ENCODE measurements around the gene SCN5A. TPM values are rescaled to one million over a fixed set of nuclear protein-coding genes. Genes with fewer than 3 reads are reported as not detected.

Gene SCN5A
- total RNA-seq, 2 experiments from 2014 or later, result 0.39 to 1.3 TPM

- no peak for DNase-seq
- H3K9me3 Mint-ChIP-seq, result no peaks in the 10 kb centered on the region
- H3K4me1 Mint-ChIP-seq, result no peaks in the 10 kb centered on the region
Measured at GRCh38 chr3:38549486-38549885, 100.0 kb downstream of the SCN5A start.

GRCh38 chr3:38549082-38549481 lies 100.4 kb downstream of the SCN5A start:
- Mint-ChIP-seq H3K4me1 (no peaks in the 10 kb centered on the region), H3K9me3 (no peaks in the 10 kb centered on the region), H3K4me3 (no peak overlapping the region), H3K27me3 (no peaks in the 10 kb centered on the region), H3K36me3 (no peaks in the 10 kb centered on the region), H3K27ac (no peak overlapping the region)
- no peak for DNase-seq

More at GRCh38 chr3:38549486-38549885, 100.0 kb downstream of the SCN5A start:
- Mint-ChIP-seq H3K36me3 (no peaks in the 10 kb centered on the region), H3K4me3 (no peak overlapping the region), H3K27ac (no peak overlapping the region), H3K27me3 (no peaks in the 10 kb centered on the region)

- H3K9me3 Mint-ChIP-seq, result no peaks in the 10 kb centered on the region
- no peak for DNase-seq
- no peaks in the 10 kb centered on the region for H3K36me3 Mint-ChIP-seq
- H3K4me1 Mint-ChIP-seq, result no peaks in the 10 kb centered on the region
- no peak overlapping the region for H3K27ac Mint-ChIP-seq
- no peak overlapping the region for H3K4me3 Mint-ChIP-seq
- no peaks in the 10 kb centered on the region for H3K27me3 Mint-ChIP-seq
Measured at GRCh38 chr3:38548154-38548931, 101.1 kb downstream of the SCN5A start.

- no peaks in the 10 kb centered on the region for H3K9me3 Mint-ChIP-seq
- H3K4me3 Mint-ChIP-seq, result no peak overlapping the region
- no peaks in the 10 kb centered on the region for H3K36me3 Mint-ChIP-seq
- H3K27me3 Mint-ChIP-seq, result no peaks in the 10 kb centered on the region
- no peak for DNase-seq
- no peaks in the 10 kb centered on the region for H3K4me1 Mint-ChIP-seq
- H3K27ac Mint-ChIP-seq, result no peak overlapping the region
Measured at GRCh38 chr3:38545983-38546382, 103.5 kb downstream of the SCN5A start.

- H3K27ac Mint-ChIP-seq, result no peak overlapping the region
- no peak for DNase-seq
- no peaks in the 10 kb centered on the region for H3K9me3 Mint-ChIP-seq
- H3K4me3 Mint-ChIP-seq, result no peak overlapping the region
- no peaks in the 10 kb centered on the region for H3K27me3 Mint-ChIP-seq
- no peaks in the 10 kb centered on the region for H3K36me3 Mint-ChIP-seq
- no peaks in the 10 kb centered on the region for H3K4me1 Mint-ChIP-seq
Measured at GRCh38 chr3:38545550-38545949, 103.9 kb downstream of the SCN5A start.

GRCh38 chr3:38544926-38545325 lies 104.6 kb downstream of the SCN5A start:
- H3K27me3 Mint-ChIP-seq, result no peaks in the 10 kb centered on the region
- H3K36me3 Mint-ChIP-seq, result no peaks in the 10 kb centered on the region
- H3K9me3 Mint-ChIP-seq, result no peaks in the 10 kb centered on the region
- H3K27ac Mint-ChIP-seq, result no peak overlapping the region
- no peak overlapping the region for H3K4me3 Mint-ChIP-seq
- DNase-seq, result no peak
- no peaks in the 10 kb centered on the region for H3K4me1 Mint-ChIP-seq

GRCh38 chr3:38543586-38543985 lies 105.9 kb downstream of the SCN5A start:
- Mint-ChIP-seq H3K36me3 (no peaks in the 10 kb centered on the region), H3K27ac (no peak overlapping the region), H3K27me3 (no peaks in the 10 kb centered on the region), H3K4me3 (no peak overlapping the region), H3K9me3 (no peaks in the 10 kb centered on the region), H3K4me1 (no peaks in the 10 kb centered on the region)
- DNase-seq, result no peak

- no peak overlapping the region for H3K27ac Mint-ChIP-seq
- no peak overlapping the region for H3K4me3 Mint-ChIP-seq
- H3K4me1 Mint-ChIP-seq, result no peaks in the 10 kb centered on the region
- H3K27me3 Mint-ChIP-seq, result no peaks in the 10 kb centered on the region
- H3K9me3 Mint-ChIP-seq, result no peaks in the 10 kb centered on the region
- H3K36me3 Mint-ChIP-seq, result no peaks in the 10 kb centered on the region
- no peak for DNase-seq
Measured at GRCh38 chr3:38542401-38543298, 106.8 kb downstream of the SCN5A start.

GRCh38 chr3:38541806-38542205 lies 107.7 kb downstream of the SCN5A start:
- Mint-ChIP-seq H3K27ac (no peak overlapping the region), H3K4me1 (no peaks in the 10 kb centered on the region), H3K36me3 (no peaks in the 10 kb centered on the region), H3K9me3 (no peaks in the 10 kb centered on the region), H3K4me3 (no peak overlapping the region), H3K27me3 (no peaks in the 10 kb centered on the region)
- no peak for DNase-seq

- H3K4me1 Mint-ChIP-seq, result peaks cover 3% of the 10 kb centered on the region
- H3K9me3 Mint-ChIP-seq, result no peaks in the 10 kb centered on the region
- no peak overlapping the region for H3K27ac Mint-ChIP-seq
Measured at GRCh38 chr3:38538773-38539353, 110.6 kb downstream of the SCN5A start.

GRCh38 chr3:38536671-38537070 lies 112.8 kb downstream of the SCN5A start:
- H3K36me3 Mint-ChIP-seq, result peaks cover 9% of the 10 kb centered on the region
- peaks cover 6% of the 10 kb centered on the region for H3K4me1 Mint-ChIP-seq
- H3K27ac Mint-ChIP-seq, result no peak overlapping the region
- no peak for DNase-seq
- no peaks in the 10 kb centered on the region for H3K27me3 Mint-ChIP-seq
- H3K9me3 Mint-ChIP-seq, result no peaks in the 10 kb centered on the region
- H3K4me3 Mint-ChIP-seq, result no peak overlapping the region

More at GRCh38 chr3:38538773-38539353, 110.6 kb downstream of the SCN5A start:
- DNase-seq, result no peak
- Mint-ChIP-seq H3K36me3 (peaks cover 9% of the 10 kb centered on the region), H3K27me3 (no peaks in the 10 kb centered on the region), H3K4me3 (no peak overlapping the region)

- peaks cover 14% of the 10 kb centered on the region for H3K36me3 Mint-ChIP-seq
- no peaks in the 10 kb centered on the region for H3K27me3 Mint-ChIP-seq
- no peak for DNase-seq
- peaks cover 6% of the 10 kb centered on the region for H3K4me1 Mint-ChIP-seq
- H3K27ac Mint-ChIP-seq, result no peak overlapping the region
- no peak overlapping the region for H3K4me3 Mint-ChIP-seq
- H3K9me3 Mint-ChIP-seq, result no peaks in the 10 kb centered on the region
Measured at GRCh38 chr3:38534604-38535003, 114.9 kb downstream of the SCN5A start.

- H3K27ac Mint-ChIP-seq, result no peak overlapping the region
- H3K27me3 Mint-ChIP-seq, result no peaks in the 10 kb centered on the region
- no peak for DNase-seq
- H3K36me3 Mint-ChIP-seq, result peaks cover 14% of the 10 kb centered on the region
- H3K4me3 Mint-ChIP-seq, result no peak overlapping the region
- H3K4me1 Mint-ChIP-seq, result peaks cover 6% of the 10 kb centered on the region
- no peaks in the 10 kb centered on the region for H3K9me3 Mint-ChIP-seq
Measured at GRCh38 chr3:38534180-38534579, 115.3 kb downstream of the SCN5A start.

- Mint-ChIP-seq H3K36me3 (peaks cover 14% of the 10 kb centered on the region), H3K4me1 (peaks cover 6% of the 10 kb centered on the region), H3K4me3 (no peak overlapping the region), H3K27me3 (no peaks in the 10 kb centered on the region), H3K27ac (no peak overlapping the region), H3K9me3 (no peaks in the 10 kb centered on the region)
- DNase-seq, result no peak
Measured at GRCh38 chr3:38533285-38533976, 116.1 kb downstream of the SCN5A start.

GRCh38 chr3:38532529-38532928 lies 117.0 kb downstream of the SCN5A start:
- H3K36me3 Mint-ChIP-seq, result peaks cover 16% of the 10 kb centered on the region

More at GRCh38 chr3:38532529-38532928, 117.0 kb downstream of the SCN5A start:
- no peaks in the 10 kb centered on the region for H3K27me3 Mint-ChIP-seq
- DNase-seq, result no peak
- H3K9me3 Mint-ChIP-seq, result no peaks in the 10 kb centered on the region
- H3K4me1 Mint-ChIP-seq, result peaks cover 6% of the 10 kb centered on the region
- H3K27ac Mint-ChIP-seq, result no peak overlapping the region
- H3K4me3 Mint-ChIP-seq, result no peak overlapping the region

Measured in activated naive CD8-positive, alpha-beta T cell treated with anti-CD3 and anti-CD28 coated beads for 36 hours (primary cell).